GM12875 (cell line): Measurements from ENCODE around the gene CXCL16.

ENCODE experiments used
- H3K4me3 ChIP-seq: one replicate; pipeline ENCODE4 v1.5.1; 2011; ENCODE audit warnings: low read depth, low read length, control low read depth
- CTCF ChIP-seq: IDR thresholded peaks from 2 replicates; pipeline ENCODE4 v1.5.1; 2011; ENCODE audit warnings: low read depth, mild to moderate bottlenecking, control low read depth, inconsistent platforms, low read length, moderate library complexity, borderline replicate concordance; ENCODE audit not compliant: insufficient read depth

CXCL16 gene

GRCh38 chr17:4748686-4749085, 9.0 kb upstream of the CXCL16 start:
- no peak for TF ChIP-seq CTCF
- H3K4me3 ChIP-seq, result no peak overlapping the region

- no peak for TF ChIP-seq CTCF
- no peak overlapping the region for H3K4me3 ChIP-seq
Observed at GRCh38 chr17:4747847-4748246, 8.1 kb upstream of the CXCL16 start.

GRCh38 chr17:4744999-4745969, 5.6 kb upstream of the CXCL16 start:
- TF ChIP-seq CTCF, result no peak
- H3K4me3 ChIP-seq, result no peak overlapping the region

GRCh38 chr17:4743898-4744297, 4.2 kb upstream of the CXCL16 start:
- no peak overlapping the region for H3K4me3 ChIP-seq
- TF ChIP-seq CTCF, result no peak

- TF ChIP-seq CTCF, result no peak
- no peak overlapping the region for H3K4me3 ChIP-seq
Observed at GRCh38 chr17:4743216-4743615, 3.5 kb upstream of the CXCL16 start.

GRCh38 chr17:4742629-4743028, 2.9 kb upstream of the CXCL16 start:
- H3K4me3 ChIP-seq, result no peak overlapping the region
- TF ChIP-seq CTCF, result no peak

GRCh38 chr17:4742133-4742532, 2.4 kb upstream of the CXCL16 start:
- TF ChIP-seq CTCF, result no peak
- no peak overlapping the region for H3K4me3 ChIP-seq
